HG02973 (cell line): ENCODE measurements around the gene ANKHD1.

Experiments
- ATAC-seq: cut with Tn5 transposase; IDR thresholded peaks from one replicate; pipeline ENCODE4 v1.9.1; 2021; ENCODE audit warnings: moderate library complexity; ENCODE audit not compliant: unreplicated experiment

Gene ANKHD1

DNA sequence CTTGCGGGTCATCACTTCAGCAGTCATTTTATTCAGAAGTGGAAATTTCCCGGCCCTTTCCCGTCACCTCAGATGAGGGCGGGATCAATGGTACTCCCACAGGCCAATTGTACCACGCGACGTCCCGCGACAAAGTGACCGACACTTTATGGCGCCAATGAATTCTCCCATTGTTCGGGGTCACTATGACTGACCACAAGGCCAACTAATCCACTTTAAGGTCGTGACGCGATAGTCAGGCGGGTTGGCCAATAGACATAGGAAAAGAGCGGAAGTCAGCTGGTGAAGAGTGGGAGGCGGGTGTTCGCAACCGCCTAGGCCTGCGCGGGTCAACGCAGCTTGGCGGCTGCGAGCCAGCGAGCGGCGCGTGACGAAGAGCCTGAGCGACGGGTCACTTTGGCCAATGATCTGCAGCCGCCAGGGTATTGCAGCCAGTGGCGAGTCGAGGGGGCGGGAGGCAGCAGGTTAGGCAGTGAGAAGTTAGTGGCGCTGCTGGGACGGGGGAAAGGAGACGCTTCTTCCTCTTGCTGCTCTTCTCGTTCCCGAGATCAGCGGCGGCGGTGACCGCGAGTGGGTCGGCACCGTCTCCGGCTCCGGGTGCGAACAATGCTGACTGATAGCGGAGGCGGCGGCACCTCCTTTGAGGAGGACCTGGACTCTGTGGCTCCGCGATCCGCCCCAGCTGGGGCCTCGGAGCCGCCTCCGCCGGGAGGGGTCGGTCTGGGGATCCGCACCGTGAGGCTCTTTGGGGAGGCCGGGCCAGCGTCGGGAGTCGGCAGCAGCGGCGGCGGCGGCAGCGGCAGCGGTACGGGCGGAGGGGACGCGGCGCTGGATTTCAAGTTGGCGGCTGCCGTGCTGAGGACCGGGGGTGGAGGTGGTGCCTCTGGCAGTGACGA lies at the start of gene ANKHD1:
Gene ANKHD1 (plus strand): TSS at position 472 of the 896 bp plus-strand sequence. CDS start 135 bp downstream, at position 607.
- peak; percentile 82 for ATAC-seq

DNA sequence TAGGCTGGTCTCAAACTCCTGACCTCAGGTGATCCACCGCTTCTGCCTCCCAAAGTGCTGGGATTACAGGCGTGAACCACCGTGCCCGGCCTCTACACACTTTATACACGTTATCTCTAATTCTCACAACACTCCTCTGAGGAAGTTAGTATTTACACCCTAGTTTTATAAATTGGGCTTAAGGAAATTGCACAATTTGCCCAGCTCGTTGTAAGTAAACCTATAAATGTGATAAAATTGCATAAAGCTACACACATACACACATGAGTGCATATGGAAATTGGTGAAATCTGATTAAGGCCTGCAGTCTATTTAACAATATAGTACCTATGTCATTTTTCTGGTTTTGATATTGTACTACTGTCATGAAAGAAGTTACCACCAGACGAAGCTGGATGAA lies 46.1 kb upstream of the ANKHD1 start:
- ATAC-seq: no peak

DNA sequence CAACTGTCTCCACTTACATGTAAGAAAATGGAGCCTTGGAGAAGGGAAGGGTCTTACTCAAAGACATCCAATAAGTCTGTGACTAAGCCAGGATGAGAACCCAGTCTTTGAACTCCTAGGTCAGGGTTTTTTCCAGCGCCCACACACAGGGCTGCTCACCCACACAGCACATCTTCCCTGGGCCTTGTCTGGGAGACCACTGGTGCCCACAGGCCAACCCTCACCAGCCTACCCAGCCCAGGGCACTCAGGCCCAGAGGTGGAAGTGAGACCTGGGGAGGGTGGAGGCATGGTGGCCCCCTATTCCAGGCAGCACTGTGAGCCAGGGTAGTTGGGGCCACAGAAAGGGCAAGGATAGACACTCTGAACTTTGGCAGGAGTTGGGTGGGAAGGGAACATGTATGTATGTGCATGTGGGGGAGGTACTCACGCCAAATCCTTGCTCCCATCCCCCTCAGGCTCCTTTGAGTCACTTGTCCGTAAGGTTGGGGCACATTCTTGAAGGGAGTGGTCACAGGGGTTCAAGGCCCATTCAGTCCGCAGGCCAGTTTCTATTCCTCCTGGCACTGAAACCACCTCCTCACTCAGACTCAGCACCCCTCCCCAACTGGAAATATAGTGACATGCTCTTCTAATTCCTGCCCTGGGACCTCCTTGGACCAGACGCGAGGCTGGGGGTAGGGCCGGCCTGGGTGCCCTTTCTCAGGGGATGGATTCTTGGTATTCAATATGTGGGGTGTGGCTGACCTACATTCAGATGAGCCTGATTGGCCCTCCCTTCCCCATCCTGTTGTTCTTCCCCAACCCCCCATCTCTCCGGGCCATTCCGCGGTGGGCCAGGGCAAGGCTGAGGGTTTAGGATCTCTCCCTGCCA lies 44.5 kb upstream of the ANKHD1 start:
- ATAC-seq: peak; percentile 14

DNA sequence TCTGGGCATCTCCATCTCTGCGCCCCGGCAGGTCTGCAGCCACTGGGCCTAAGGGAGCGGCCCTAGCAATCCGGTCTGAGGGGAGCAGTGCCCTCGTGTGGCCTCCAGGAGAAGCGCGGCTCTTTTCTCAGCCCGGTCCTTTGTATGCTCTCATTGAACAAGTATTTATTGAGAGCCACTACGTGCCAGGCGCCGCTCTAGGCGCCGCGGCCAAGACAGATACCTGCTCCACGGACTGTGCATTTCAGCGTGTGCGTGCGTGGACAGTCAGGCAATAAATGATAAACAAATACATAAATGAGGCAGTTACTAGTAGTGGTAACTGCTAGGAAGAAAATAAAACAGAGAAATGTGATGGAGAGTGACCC lies 43.9 kb upstream of the ANKHD1 start:
- ATAC-seq: peak; percentile 94

DNA sequence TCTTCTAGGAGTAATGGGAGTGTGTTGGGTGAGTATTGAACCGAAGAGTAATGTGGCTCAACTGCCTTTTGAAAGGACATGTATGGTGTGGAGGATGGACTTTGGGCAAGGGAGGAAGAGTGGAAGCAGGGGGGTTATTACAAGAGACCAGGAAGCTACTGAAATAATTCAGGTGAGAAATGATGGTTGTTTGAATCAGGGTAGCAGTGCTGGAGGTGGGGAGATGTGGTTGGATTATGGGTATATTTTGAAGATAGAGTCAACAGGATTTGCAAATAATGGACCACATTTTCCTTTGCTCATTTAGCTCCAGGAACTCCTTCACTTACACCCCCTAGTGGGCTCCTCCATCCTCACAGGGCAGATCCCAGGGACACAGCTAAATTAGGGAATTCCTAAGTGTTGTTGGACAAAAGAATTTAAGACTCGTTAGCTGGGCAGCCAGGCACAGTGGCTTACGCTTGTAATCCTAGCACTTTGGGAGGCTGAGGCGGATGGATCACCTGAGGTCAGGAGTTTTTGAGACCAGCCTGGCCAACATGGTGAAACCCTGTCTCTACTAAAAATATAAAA lies 42.8 kb upstream of the ANKHD1 start:
- no peak for ATAC-seq

DNA sequence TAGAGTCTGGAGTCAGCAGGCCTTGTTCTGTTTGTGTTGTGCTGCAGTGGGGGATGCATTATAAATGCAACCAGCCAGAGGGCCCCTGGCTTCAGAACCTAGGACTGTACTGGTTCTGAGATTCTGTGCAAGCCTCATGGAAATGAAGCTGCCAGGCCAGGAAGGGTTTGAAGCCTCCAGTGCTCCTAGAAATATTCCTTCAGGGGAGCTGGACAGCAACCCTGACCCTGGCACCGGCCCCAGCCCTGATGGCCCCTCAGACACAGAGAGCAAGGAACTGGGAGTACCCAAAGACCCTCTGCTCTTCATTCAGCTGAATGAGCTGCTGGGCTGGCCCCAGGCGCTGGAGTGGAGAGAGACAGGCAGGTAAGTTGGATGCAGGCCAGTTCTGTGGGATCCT lies 41.5 kb upstream of the ANKHD1 start, which contains the start of gene SLC4A9:
Gene SLC4A9 (plus strand): TSS at position 94 of the 400 bp plus-strand sequence. CDS start 43 bp downstream, at position 137.
- no peak for ATAC-seq

GRCh38 chr5:140360681-140361479 lies 40.8 kb upstream of the ANKHD1 start:
- ATAC-seq: no peak

DNA sequence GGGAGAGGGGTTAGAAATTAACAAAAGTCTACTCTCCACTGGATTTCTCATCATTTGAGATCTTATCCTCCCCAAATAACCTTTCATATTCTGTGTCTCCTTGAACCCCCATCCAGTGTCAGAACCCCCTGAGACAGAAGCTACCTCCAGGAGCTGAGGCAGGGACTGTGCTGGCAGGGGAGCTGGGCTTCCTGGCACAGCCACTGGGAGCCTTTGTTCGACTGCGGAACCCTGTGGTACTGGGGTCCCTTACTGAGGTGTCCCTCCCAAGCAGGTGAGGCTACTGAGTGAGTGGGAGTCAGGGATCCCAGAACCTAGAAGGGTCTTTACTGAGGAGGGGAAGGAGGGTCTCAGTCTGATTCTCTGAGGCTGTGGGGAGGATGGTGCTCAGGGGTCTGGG lies 39.7 kb upstream of the ANKHD1 start:
- no peak for ATAC-seq

- no peak for ATAC-seq
Observed at GRCh38 chr5:140362311-140362710, 39.3 kb upstream of the ANKHD1 start.

DNA sequence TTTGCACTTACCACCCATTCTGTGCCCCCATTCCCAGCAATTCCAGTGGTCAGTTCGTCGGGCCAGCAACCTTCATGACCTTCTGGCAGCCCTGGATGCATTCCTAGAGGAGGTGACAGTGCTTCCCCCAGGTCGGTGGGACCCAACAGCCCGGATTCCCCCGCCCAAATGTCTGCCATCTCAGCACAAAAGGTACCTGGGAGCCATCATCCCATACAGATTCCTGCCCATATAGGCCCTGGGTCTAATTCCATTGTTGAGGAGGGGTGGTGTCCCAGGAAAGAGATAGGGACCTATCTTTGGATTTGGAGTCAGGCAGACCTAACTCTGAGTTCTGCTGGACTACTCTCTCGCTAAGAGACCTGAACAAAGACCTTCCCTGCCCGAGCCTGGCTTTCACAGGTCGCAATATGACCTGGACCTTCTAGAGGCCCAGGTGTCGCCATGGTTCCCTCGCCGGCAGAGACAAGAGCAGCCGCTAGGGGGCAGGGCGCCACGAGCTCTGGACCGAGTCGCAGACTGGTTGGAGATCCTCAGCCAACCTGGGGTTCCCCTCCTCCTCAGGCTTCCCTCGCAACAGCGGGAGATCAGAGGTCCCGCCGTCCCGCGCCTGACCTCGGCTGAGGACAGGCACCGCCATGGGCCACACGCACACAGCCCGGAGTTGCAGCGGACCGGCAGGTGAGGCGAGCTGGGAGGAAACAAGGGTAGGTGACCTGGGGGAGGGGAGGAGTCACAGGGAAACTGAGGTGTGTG lies 38.6 kb upstream of the ANKHD1 start:
- ATAC-seq: peak; percentile 91

DNA sequence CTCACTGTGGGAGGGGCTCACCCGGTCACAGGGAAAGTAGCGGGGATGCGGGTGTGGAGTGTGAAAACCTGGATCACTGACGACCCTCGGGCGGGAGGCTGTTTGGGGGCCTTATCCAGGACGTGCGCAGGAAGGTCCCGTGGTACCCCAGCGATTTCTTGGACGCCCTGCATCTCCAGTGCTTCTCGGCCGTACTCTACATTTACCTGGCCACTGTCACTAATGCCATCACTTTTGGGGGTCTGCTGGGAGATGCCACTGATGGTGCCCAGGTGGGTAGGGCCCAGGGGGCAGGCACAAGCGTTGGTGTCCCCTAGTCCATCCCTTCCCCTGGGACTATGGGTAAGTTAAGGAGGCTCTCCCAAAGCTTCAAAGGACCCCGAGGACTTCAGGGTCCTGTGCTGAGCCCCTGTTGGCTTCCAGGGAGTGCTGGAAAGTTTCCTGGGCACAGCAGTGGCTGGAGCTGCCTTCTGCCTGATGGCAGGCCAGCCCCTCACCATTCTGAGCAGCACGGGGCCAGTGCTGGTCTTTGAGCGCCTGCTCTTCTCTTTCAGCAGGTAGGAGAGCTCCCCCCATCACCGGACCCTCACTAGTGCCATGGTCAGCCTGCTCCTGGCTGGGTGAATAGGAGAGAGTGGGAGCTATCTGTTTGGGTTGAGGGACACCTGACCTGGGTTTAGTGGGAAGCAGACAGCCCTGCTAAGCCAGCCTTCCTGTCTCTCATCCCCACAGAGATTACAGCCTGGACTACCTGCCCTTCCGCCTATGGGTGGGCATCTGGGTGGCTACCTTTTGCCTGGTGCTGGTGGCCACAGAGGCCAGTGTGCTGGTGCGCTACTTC lies 37.8 kb upstream of the ANKHD1 start:
- no peak for ATAC-seq

- no peak for ATAC-seq
Observed at GRCh38 chr5:140364472-140364765, 37.2 kb upstream of the ANKHD1 start.

GRCh38 chr5:140365282-140365681 lies 36.4 kb upstream of the ANKHD1 start:
- no peak for ATAC-seq

DNA sequence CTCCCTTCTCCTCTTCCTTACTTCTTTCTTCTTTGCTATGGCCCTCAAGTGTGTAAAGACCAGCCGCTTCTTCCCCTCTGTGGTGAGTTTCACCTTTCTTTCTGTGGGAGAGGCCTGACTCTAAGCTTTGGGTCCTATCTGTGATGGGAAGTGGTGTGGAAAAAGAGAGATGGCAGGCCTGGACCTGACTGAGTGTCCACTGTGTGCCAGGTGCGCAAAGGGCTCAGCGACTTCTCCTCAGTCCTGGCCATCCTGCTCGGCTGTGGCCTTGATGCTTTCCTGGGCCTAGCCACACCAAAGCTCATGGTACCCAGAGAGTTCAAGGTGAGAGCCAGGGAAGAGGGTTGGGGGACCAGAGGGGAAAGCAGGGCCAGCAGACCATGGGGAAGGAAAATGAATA lies 35.7 kb upstream of the ANKHD1 start:
- no peak for ATAC-seq

DNA sequence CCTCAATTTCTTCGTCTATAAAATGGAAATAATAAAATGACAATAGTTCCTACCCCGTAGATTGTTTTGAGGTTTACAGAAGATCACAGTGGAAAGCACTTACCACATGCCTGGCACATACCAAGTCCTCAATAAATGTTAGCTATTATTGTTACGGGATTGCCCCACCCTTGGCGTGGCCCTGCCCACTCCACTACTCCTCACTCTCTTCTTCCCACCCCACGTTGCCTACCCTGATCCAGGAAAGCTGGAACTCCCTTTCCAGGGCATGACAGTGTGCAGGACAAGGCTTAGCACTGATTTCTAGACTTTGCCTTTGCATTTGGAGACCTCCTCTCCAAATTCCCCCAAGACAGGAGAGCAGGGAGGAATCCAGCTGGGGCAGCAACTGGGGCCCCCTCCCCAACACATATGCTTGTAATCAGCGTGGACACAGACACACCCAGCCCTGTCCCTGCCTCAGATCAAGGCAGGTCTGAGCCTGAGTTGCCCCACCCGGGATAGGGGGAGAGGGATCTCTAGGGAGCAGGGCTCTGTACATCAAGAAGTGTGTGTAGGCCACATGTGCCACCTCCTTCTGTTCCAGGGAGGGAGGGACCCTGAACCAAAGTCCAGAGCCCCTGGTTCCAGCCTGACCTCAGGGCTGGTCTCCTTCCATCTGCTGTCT lies 34.9 kb upstream of the ANKHD1 start:
- no peak for ATAC-seq

GRCh38 chr5:140367256-140368013 lies 34.2 kb upstream of the ANKHD1 start:
- ATAC-seq: no peak

DNA sequence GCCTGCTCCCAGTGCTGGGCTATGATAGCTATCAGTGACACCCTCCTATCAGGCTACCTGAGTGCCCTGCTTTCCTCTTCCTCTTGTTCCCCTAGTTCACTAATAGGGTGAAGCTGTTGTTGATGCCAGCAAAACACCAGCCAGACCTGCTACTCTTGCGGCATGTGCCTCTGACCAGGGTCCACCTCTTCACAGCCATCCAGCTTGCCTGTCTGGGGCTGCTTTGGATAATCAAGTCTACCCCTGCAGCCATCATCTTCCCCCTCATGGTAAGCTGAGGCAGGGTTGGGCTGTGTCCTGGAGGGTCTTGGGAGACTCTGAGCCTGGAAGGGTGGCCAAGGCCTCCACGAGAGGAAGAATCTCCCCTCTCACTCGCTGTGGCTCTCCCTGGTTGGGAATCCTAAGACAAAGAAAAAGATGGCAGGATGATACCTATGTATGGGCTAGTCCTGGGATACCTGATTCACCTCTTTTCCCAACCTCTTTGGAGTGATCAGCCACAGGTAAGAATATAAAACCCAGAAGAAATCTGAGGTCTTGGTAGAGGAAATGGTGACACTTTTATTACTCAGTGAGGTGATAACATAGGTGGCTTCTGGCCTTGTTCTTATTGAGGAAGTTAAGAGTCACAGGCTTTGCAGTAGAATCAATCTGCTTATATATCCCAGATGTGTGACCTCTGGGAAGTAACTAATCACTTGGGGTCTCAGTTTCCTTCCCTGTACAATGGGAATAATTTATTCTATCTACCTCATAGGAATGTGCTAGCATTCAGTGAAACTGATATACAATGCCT lies 30.1 kb upstream of the ANKHD1 start:
- no peak for ATAC-seq
